ENCODE data around the gene SZT2.
"Not testable (repeated sequence)": the region's sequence is repeated elsewhere in the genome, so short reads cannot be mapped to it uniquely, and the experiment has no call there.

Gene SZT2

DNA sequence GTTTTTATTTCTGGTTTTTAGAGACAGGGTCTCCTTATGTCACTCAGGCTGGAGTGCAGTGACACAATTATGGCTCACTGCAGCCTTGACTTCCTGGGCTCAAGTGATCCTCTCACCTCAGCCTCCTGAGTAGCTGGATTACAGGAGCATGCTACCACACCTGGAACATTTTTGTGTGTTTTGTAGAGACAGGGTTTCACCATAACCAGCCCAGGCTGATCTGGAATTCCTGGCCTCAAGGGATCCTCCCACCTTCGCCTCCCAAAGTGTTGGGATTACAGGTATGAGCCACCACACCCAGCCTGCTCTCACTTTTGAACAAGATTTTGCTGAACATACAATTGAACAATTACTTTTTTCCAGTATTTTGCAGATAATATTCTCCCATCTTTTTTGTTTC is 88.0 kb downstream of the SZT2 start:
- no peak for DNase-seq (ENCODE audit: extremely low read depth in 1 of 2, low read depth in 1 of 2)

DNA sequence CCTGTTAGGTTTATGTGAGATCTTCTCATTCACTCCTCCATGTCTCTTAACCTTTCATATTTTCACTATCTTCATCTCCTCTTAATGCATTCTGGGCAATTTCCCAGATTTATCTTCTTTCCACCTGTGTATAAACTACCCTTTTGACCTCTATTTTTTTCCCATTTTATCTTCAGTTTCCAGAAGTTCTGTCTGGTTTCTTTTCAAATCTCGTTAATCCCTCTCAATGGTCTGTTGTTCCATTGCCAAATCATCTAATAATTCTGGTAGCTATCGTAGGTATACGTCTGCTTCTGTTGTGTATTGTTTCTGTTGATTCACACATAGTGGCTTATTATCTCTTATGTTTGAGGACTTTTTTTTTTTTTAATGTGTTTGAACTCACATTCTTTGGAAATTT is 89.7 kb downstream of the SZT2 start:
- DNase-seq (ENCODE audit: extremely low read depth in 1 of 2, low read depth in 1 of 2): no peak

DNA sequence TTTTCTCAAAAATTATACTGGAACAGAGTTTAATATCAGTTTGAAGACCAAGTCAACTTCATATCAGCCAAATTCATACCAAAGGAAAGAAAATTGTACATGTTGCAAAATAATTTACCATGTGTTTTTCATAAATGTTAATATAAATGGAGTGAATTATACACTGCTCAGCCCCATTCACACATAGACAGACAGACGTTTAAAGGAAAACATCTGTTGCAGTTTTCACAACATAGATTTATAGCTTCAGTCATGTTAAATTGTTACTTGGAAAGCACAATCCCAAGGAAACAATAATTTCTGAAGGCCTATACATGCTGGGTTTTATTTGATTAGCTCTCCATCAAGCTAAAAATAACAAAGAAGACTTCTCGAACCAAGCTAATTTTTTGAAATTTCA is 91.8 kb downstream of the SZT2 start:
- no peak for DNase-seq (ENCODE audit: extremely low read depth in 1 of 2, low read depth in 1 of 2)

DNA sequence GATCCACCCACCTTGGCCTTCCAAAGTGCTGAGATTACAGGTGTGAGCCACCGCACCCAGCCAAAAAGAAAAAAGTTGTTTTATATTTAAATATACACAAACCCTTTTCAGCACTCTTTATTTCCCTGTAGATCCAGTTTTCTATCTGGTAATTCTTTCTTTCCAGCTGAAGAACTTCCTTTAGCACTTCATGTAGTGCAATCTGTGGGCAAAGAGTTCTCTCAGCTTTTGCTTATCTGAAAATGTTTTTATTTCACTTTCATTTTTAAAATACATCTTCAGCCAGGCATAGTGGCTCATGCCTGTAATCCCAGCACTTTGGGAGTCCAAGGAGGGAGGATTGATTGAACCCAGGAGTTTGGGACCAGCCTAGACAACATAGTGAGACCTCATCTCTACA is 92.5 kb downstream of the SZT2 start:
- DNase-seq (ENCODE audit: extremely low read depth in 1 of 2, low read depth in 1 of 2): no peak

DNA sequence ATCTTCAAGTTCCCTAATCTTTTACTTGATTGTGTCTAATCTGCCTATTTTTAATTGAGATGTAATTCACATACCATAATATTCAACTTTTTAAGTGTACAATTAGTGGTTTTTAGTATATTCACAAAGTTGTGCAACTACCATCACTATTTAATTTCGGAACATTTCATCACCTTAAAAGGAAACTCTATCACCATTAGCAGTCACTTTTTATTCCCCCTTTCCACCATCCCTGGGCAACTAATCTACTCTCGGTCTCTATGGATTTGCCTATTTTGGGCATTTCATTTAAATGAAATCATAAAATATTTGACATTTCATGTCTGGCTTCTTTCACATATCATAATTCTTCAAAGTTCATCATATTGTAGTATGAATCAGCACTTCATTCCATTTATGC is 94.7 kb downstream of the SZT2 start:
- no peak for DNase-seq (ENCODE audit: extremely low read depth in 1 of 2, low read depth in 1 of 2)

DNA sequence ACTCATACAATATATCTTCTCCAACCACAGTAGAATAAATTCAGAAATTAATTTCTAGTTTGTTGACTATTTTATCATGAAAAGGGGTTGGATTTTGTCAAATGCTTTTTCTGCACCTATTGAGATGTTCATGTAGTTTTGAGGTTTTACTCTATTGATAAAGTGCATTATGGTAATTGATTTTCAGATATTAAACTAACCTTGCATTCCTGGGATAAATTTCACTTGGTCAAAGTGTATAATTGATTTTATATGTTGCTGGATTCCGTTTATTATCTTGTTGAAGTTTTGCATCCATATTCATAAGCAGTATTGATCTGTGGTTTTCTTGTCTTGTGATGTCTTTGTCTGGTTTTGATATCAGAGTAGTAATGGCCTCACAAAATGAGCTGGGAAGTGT is 98.5 kb downstream of the SZT2 start:
- DNase-seq (ENCODE audit: extremely low read depth in 1 of 2, low read depth in 1 of 2): no peak

DNA sequence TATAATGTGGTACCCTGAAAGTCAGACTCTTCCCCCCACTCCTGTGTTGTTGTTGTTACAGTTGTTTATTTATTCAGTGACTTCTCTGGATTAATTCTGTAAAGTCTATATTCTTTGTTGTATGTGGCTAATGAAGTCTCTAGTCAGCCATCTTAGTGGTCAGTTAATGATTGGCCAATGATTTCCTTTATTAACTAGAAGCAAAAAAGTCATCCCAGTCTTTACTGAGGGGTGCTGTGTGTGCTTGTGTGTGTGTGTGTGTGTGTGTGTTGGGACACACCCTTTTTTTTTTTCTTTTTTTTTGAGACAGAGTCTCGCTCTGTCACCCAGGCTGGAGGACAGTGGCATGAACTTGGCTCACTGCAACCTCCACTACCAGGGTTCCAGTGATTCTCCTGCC is 101.4 kb downstream of the SZT2 start:
- no peak for DNase-seq (ENCODE audit: extremely low read depth in 1 of 2, low read depth in 1 of 2)

DNA sequence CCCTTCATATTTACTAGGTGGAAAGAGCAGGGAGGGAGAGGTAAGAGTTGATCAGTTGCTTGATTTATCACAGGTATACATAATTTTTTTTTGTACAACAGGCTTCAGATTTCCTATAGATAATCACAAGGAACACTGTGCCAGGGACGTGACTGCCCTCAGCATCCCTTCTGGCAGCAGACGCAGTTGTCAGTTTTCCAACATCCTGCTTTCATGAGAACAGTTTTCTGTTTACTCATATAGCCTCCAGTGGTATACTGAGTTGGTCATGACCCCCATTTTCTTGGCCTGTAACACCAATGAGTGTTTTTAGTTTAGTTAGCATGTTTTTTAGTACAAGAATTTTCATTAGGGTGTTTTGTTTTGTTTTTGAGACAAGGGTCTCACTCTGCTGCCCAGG is 103.1 kb downstream of the SZT2 start:
- DNase-seq (ENCODE audit: extremely low read depth in 1 of 2, low read depth in 1 of 2): no peak

DNA sequence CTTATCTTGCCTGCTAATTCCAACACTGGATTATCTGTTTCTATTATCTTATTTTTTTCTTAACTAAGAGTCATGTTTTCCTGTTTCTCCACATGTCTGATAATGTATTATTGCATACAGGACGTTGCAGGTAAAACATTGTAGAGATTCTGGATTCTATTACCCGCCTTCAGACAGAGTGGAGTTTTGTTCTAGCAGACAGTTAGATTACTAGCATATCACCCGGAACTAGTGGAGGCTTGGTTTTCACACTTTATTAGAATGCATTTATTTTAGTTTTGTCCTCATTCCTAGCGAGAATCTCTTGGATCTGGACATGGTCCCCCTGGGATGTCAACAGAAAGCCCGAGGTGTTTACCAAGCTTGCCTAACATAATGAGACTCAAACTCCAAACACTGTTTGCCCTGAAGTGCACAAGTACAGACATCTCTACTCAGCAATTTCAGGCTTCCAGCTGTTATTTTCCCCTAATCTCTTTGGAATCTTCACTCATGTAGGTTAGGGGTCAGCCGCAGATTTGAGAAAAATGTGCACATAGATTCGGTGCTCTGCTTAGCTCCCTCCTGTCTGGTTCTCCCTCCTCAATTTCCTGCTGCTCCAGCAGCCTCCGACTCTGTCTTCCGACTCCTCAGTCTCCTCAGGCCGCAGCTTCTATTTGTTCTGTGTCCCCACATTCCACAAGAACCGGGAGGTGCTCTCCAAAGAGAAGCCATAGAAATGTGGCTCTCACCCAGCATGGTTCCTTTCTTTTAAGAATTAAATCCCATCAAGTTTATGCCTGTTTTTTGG is 104.2 kb downstream of the SZT2 start:
- DNase-seq (ENCODE audit: extremely low read depth in 1 of 2, low read depth in 1 of 2): no peak

DNA sequence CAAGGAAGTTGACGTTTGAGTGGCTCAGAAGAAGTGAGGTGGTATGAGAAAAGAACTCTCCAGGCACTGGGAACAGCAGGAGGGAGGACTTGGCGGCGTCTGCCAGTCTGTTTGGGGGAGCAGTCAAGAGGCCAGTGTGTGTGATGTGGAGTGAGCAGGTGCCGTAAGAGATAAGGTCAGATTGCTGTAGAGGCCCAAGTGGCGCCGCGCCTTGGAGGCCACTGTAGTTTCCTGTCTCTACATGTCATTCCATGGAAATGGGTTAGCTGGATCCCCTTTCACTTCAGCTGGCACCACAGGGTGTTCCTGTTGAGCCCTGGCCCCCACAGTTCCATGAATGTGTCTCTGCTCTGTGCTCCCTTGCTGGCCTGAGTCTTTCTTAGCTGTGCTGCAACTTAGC is 105.5 kb downstream of the SZT2 start:
- no peak for DNase-seq (ENCODE audit: extremely low read depth in 1 of 2, low read depth in 1 of 2)

DNA sequence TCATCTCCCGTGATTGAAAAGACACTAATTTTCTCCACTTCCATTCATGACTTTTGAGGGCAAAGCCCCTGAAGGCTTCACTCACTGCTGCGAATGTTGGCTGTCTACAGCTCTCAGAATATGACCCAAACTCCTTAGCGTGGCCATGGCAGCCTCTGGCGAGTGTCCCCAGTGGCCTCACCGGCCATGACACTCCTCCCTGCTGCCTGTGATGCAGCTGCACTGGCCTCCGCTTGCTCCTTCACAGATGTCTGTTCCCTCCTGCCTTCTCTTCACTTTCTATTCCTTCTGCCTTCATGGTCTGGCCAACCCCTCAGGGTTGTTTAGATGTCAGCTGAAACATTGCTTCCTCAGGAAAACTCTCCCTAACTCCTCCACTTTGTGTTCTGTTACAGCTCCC is 110.2 kb downstream of the SZT2 start:
- DNase-seq (ENCODE audit: extremely low read depth in 1 of 2, low read depth in 1 of 2): no peak

DNA sequence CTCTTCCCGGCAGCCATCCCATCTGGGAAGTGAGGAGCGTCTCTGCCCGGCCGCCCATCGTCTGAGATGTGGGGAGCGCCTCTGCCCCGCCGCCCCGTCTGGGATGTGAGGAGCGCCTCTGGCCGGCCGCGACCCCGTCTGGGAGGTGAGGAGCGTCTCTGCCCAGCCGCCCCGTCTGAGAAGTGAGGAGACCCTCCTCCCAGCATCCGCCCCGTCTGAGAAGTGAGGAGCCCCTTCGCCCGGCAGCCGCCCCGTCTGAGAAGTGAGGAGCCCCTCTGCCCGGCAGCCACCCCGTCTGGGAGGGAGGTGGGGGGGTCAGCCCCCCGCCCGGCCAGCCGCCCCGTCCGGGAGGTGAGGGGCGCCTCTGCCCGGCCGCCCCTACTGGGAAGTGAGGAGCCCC is 112.1 kb downstream of the SZT2 start:
- DNase-seq (ENCODE audit: extremely low read depth in 1 of 2, low read depth in 1 of 2): not testable (repeated sequence)

DNA sequence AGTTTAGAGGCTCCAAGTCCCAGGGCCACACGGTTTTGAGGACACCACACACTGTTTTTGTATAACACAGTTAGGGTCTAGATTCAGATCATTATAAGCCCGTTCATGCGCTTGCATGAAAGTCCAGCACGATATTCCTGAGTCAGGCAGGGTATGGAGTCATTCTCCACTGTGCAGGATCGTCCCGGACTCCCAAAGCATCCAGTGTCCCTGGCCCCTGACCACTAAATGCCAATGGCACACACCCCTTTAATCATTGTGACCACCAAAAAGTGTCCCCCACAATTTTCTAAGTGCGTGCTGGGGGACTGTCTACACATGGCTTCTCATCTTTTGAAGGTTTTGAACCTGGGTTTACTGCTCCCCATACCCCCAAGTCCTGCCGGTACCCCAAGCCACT is 113.8 kb downstream of the SZT2 start:
- DNase-seq (ENCODE audit: extremely low read depth in 1 of 2, low read depth in 1 of 2): no peak

All from activated CD8-positive, alpha-beta memory T cell treated with anti-CD3 and anti-CD28 coated beads for 1 hour (primary cell).